ENCODE data around the gene OSBPL8.

DNA sequence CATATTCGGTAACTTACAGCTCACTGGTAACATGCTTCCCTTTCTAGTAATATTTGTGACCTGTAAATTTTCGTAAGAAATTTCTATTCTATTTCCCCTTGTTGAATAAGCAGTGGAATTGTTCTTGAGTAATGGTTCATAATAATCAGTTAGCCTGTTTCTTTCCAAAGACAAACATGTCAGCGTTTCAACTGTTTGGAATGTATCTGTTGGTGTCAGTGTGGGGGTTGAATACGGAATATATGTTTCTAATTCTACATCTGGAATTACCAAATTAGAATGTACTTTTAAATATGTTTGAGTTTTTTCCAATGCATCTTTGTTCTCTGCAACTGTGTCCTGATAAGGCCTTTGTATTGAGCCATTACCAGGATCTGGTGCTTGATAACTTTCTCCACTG, 213.3 kb downstream of the OSBPL8 start:
- no peak for TF ChIP-seq EZH2 (IDR thresholded peaks at IDR 0.05; ENCODE audit: borderline replicate concordance, low read depth, low read length)
- no peak for TF ChIP-seq RAD51 (IDR thresholded peaks at IDR 0.05; ENCODE audit: borderline replicate concordance, low read depth)
- no peak for TF ChIP-seq NFE2 (IDR thresholded peaks at IDR 0.05; ENCODE audit: low read depth)
- no peak for TF ChIP-seq GABPB1 (CRISPR knock-in tag; IDR thresholded peaks at IDR 0.05)
- TF ChIP-seq, protein P1, sequence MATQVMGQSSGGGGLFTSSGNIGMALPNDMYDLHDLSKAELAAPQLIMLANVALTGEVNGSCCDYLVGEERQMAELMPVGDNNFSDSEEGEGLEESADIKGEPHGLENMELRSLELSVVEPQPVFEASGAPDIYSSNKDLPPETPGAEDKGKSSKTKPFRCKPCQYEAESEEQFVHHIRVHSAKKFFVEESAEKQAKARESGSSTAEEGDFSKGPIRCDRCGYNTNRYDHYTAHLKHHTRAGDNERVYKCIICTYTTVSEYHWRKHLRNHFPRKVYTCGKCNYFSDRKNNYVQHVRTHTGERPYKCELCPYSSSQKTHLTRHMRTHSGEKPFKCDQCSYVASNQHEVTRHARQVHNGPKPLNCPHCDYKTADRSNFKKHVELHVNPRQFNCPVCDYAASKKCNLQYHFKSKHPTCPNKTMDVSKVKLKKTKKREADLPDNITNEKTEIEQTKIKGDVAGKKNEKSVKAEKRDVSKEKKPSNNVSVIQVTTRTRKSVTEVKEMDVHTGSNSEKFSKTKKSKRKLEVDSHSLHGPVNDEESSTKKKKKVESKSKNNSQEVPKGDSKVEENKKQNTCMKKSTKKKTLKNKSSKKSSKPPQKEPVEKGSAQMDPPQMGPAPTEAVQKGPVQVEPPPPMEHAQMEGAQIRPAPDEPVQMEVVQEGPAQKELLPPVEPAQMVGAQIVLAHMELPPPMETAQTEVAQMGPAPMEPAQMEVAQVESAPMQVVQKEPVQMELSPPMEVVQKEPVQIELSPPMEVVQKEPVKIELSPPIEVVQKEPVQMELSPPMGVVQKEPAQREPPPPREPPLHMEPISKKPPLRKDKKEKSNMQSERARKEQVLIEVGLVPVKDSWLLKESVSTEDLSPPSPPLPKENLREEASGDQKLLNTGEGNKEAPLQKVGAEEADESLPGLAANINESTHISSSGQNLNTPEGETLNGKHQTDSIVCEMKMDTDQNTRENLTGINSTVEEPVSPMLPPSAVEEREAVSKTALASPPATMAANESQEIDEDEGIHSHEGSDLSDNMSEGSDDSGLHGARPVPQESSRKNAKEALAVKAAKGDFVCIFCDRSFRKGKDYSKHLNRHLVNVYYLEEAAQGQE (IDR thresholded peaks at IDR 0.05; ENCODE audit: borderline replicate concordance) = no peak
- TF ChIP-seq, protein P1 (CRISPR knock-in tag; IDR thresholded peaks at IDR 0.05; ENCODE audit: low read depth) = no peak
- no peak for TF ChIP-seq YY1 (IDR thresholded peaks at IDR 0.05; ENCODE audit: borderline replicate concordance in 1 of 3, control insufficient read depth in 1 of 3, extremely low read depth in 1 of 3, insufficient read depth in 3 of 3, insufficient read length in 1 of 3, insufficient replicate concordance in 2 of 3, low read depth in 1 of 3, low read length in 2 of 3)
- TF ChIP-seq HDAC6 (IDR thresholded peaks at IDR 0.05; ENCODE audit: low read depth, low read length) = no peak
- no peak for TF ChIP-seq ZNF197 (CRISPR knock-in tag; IDR thresholded peaks at IDR 0.05; ENCODE audit: low read depth)
- TF ChIP-seq ARNT (IDR thresholded peaks at IDR 0.05) = no peak
- TF ChIP-seq, protein P2, sequence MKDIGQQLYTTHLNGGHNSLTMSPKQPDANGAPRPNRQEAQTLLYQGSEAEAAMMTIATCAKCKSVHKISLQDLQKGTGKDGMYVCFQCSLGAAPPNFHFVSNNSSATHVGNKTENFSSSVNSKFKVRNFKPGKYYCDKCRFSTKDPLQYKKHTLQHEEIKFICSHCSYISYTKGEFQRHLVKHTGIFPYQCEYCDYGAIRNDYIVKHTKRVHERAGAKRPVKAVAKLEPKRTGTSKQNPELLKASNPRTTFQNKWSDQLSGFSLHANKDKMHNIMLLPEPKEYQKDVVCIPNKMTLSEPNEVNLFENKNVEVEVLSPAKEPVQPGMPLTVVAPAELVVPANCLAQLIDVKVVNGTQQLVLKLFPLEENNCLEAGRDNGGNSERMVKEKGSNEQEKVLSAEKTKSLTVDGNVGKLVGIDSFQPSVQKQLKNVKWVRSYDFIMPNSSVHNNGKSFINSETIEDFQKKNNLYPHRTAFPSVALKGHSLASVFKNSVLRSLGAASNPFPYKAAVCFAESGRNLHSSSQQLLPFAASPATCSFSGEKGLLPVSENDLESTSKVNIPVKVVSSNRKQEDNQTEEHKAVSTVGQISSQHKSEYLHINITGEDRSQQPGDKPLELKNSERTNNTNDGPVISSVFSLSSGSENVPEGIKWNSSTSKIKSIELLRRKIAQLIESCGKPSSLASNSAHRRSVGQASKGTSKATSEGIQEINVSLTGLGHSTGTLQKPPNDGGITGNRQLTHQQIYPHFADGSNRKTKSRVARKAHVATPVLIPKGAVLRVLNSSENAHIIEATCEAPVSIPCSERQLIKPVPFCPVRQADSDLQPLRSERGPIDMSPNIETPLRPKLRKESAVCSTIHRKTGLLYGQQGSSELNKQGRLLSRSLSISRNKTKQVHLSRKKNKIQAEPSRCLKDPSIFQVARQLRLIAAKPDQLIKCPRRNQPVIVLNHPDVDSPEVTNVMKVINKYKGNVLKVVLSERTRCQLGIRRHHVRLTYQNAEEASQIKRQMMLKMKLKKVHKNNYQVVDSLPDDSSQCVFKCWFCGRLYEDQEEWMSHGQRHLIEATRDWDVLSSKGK (CRISPR knock-in tag; IDR thresholded peaks at IDR 0.05) = no peak
- TF ChIP-seq, protein P3, sequence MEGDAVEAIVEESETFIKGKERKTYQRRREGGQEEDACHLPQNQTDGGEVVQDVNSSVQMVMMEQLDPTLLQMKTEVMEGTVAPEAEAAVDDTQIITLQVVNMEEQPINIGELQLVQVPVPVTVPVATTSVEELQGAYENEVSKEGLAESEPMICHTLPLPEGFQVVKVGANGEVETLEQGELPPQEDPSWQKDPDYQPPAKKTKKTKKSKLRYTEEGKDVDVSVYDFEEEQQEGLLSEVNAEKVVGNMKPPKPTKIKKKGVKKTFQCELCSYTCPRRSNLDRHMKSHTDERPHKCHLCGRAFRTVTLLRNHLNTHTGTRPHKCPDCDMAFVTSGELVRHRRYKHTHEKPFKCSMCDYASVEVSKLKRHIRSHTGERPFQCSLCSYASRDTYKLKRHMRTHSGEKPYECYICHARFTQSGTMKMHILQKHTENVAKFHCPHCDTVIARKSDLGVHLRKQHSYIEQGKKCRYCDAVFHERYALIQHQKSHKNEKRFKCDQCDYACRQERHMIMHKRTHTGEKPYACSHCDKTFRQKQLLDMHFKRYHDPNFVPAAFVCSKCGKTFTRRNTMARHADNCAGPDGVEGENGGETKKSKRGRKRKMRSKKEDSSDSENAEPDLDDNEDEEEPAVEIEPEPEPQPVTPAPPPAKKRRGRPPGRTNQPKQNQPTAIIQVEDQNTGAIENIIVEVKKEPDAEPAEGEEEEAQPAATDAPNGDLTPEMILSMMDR (IDR thresholded peaks at IDR 0.05 in 2 of 3, conservative IDR thresholded peaks at IDR 0.05 in 1 of 3; ENCODE audit: insufficient read depth in 2 of 3, low read depth in 1 of 3, low read length in 3 of 3) = no peak
- TF ChIP-seq ZZZ3 (IDR thresholded peaks at IDR 0.05) = no peak
- no peak for TF ChIP-seq ZNF165 (CRISPR knock-in tag; IDR thresholded peaks at IDR 0.05; ENCODE audit: borderline replicate concordance)
- no peak for TF ChIP-seq POLR2AphosphoS5 (IDR thresholded peaks at IDR 0.05; ENCODE audit: control insufficient read depth, insufficient read depth, low read depth, low read length)
